Smooth muscle cell (in vitro differentiated cells): ENCODE data around the gene ELOVL6. TPM values are rescaled to one million over a fixed set of nuclear protein-coding genes. Genes with fewer than 3 reads are reported as not detected.

Source experiments
- DNase-seq: peaks from one replicate; lab custom pipeline; 2025; ENCODE audit not compliant: unreplicated experiment; lab: John Stamatoyannopoulos, UW
- H2AFZ ChIP-seq: fragments of 200-600 bp; sonication (generic); 2 replicates; pipeline ENCODE4 v1.6.0; 2016; ENCODE audit warnings: antibody characterized with exemption, low read depth, mild to moderate bottlenecking
- H3F3A ChIP-seq: fragments of 200-600 bp; sonication (generic); 2 replicates; pipeline ENCODE4 v1.6.0; 2017; ENCODE audit warnings: antibody characterized with exemption, low read depth
- H3K27ac ChIP-seq: fragments of 200-600 bp; sonication (generic); 2 replicates; pipeline ENCODE4 v1.5.1; 2016; ENCODE audit warnings: low read depth, mild to moderate bottlenecking
- H3K27me3 ChIP-seq: fragments of 200-600 bp; sonication (generic); 2 replicates; pipeline ENCODE4 v1.6.1; 2016; ENCODE audit warnings: low read depth, mild to moderate bottlenecking
- H3K36me3 ChIP-seq: fragments of 200-600 bp; sonication (generic); 2 replicates; pipeline ENCODE4 v1.5.1; 2016; ENCODE audit warnings: low read depth
- H3K4me1 ChIP-seq: fragments of 200-600 bp; sonication (generic); 2 replicates; pipeline ENCODE4 v1.5.1; 2016; ENCODE audit warnings: low read depth
- H3K4me2 ChIP-seq: fragments of 200-600 bp; sonication (generic); 2 replicates; pipeline ENCODE4 v1.6.0; 2016; ENCODE audit warnings: mild to moderate bottlenecking
- H3K4me3 ChIP-seq: fragments of 200-600 bp; sonication (generic); 2 replicates; pipeline ENCODE4 v1.5.1; 2016; ENCODE audit warnings: mild to moderate bottlenecking
- H3K79me2 ChIP-seq: fragments of 200-600 bp; sonication (generic); 2 replicates; pipeline ENCODE4 v1.6.0; 2016; ENCODE audit warnings: low read depth, mild to moderate bottlenecking
- H3K9ac ChIP-seq: fragments of 200-600 bp; sonication (generic); 2 replicates; pipeline ENCODE4 v1.6.0; 2016; ENCODE audit warnings: low read depth
- H3K9me3 ChIP-seq: fragments of 200-600 bp; sonication (generic); replicated peaks from 2 replicates; pipeline ENCODE4 v1.5.1; 2016; ENCODE audit warnings: low read depth
- H4K20me1 ChIP-seq: fragments of 200-600 bp; sonication (generic); 2 replicates; pipeline ENCODE4 v1.6.0; 2016; ENCODE audit warnings: low read depth
- WGBS: methylation state at CpG from one replicate; pipeline ENCODE4 v1.1.7; 2016; ENCODE audit warnings: low lambda C conversion rate; 5-methylcytosine and 5-hydroxymethylcytosine counted together
- polyA plus RNA-seq: library from polyadenylated mRNA; unstranded; fragments of >200 nt; fragmentation: Nextera tagmentation; extraction: Ambion mirVana; gene quantifications from 2 replicates; pipeline ENCODE4 v1.2.1, GENCODE V29; 2016
- total RNA-seq: library from RNA; depleted of rRNA; stranded (reverse); fragments of >200 nt; gene quantifications from 2 replicates; pipeline ENCODE4 v1.2.3, GENCODE V29; 2014
- TF ChIP-seq, protein P1 (sequence below): fragments of 200-600 bp; sonication (generic); IDR thresholded peaks from 2 replicates; pipeline ENCODE4 v1.5.1; 2017; ENCODE audit warnings: borderline replicate concordance, mild to moderate bottlenecking, antibody characterized with exemption; ENCODE audit not compliant: insufficient read depth, poor library complexity, severe bottlenecking

Gene ELOVL6
- total and polyA plus RNA-seq, 2 experiments from 2014 or later = 7.8 to 11.6 TPM

DNA sequence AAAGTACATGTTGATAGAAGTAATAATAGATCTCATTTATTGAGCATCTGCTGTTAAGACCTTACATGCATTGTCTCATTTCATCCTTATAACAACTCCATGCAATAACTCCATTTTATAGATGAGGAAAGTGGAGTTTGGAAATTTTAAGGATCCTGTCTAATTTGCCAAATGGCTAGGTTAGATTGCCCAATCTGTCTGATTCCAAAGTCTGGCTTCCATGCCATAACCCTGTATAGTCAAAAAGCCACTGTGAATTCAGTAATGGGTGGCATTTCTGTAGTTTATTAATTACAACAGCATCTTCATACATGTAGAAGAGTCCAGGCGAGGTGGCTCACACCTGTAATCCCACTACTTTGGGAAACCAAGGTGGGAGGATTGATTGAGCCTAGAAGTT is 8.8 kb upstream of the ELOVL6 start:
- Histone ChIP-seq H3K4me3 (no peak overlapping the region), H3K4me2 (no peak overlapping the region), H3K27me3 (no peaks in the 10 kb centered on the region), H2AFZ (no peak overlapping the region), H3K4me1 (no peaks in the 10 kb centered on the region), H4K20me1 (no peaks in the 10 kb centered on the region), H3K27ac (no peak overlapping the region), H3F3A (no peaks in the 10 kb centered on the region), H3K9me3 (no peaks in the 10 kb centered on the region), H3K9ac (no peak overlapping the region), H3K79me2 (no peaks in the 10 kb centered on the region), H3K36me3 (no peaks in the 10 kb centered on the region)
- TF ChIP-seq, protein P1, sequence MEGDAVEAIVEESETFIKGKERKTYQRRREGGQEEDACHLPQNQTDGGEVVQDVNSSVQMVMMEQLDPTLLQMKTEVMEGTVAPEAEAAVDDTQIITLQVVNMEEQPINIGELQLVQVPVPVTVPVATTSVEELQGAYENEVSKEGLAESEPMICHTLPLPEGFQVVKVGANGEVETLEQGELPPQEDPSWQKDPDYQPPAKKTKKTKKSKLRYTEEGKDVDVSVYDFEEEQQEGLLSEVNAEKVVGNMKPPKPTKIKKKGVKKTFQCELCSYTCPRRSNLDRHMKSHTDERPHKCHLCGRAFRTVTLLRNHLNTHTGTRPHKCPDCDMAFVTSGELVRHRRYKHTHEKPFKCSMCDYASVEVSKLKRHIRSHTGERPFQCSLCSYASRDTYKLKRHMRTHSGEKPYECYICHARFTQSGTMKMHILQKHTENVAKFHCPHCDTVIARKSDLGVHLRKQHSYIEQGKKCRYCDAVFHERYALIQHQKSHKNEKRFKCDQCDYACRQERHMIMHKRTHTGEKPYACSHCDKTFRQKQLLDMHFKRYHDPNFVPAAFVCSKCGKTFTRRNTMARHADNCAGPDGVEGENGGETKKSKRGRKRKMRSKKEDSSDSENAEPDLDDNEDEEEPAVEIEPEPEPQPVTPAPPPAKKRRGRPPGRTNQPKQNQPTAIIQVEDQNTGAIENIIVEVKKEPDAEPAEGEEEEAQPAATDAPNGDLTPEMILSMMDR = no peak
- DNase-seq = no peak
- 67% methylated on average over 1 of the region's 1 CpG for WGBS

DNA sequence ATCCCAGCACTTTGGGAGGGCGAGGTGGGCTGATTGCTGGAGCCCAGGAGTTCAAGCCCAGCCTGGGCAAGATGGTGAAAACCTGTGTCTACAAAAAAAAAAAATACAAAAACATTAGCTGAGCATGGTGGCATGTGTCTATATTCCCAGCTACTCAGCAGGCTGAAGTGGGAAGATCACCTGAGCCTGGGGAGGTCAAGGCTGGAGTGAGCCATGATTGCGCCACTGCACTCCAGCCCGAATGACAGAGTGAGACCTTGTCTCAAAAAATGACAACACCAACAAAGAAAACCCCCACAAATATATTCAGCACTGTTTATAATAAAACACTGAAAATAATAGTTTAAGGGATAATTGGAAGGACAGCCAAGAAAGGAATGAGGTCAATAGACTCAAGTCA is 3.6 kb upstream of the ELOVL6 start:
- no peaks in the 10 kb centered on the region for H4K20me1 ChIP-seq
- no peaks in the 10 kb centered on the region for H3K27me3 ChIP-seq
- H3K27ac ChIP-seq = no peak overlapping the region
- H3K79me2 ChIP-seq = no peaks in the 10 kb centered on the region
- no peak overlapping the region for H3K4me2 ChIP-seq
- peaks cover 7% of the 10 kb centered on the region for H3F3A ChIP-seq
- no peak for DNase-seq
- no peaks in the 10 kb centered on the region for H3K36me3 ChIP-seq
- no peak overlapping the region for H3K9ac ChIP-seq
- peaks cover 8% of the 10 kb centered on the region for H3K4me1 ChIP-seq
- H3K4me3 ChIP-seq = no peak overlapping the region
- no peaks in the 10 kb centered on the region for H3K9me3 ChIP-seq
- 97% methylated on average over 3 of the region's 3 CpGs for WGBS
- H2AFZ ChIP-seq = no peak overlapping the region
- TF ChIP-seq, protein P1 = no peak

DNA sequence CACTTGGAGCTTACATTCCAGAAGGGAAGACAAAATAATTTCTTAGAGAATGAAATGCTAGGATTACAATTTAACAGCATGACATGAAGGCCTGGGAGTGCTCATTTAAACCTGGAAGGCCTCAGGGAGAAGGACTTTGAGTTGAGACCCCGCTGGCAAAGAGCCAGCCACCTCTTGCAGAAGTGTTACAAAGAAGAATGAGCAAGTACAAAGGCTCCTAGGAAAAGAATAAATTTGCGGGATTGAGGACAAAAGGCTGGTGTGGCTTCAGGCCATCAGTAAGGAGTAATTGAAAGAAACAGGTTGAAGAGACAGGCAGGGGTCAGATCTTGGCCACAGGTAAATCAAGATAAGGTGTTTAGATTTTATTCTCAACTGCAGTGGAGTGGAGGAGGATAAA is 3.1 kb upstream of the ELOVL6 start:
- Histone ChIP-seq H3K9me3 (no peaks in the 10 kb centered on the region), H4K20me1 (no peaks in the 10 kb centered on the region), H3K4me2 (no peak overlapping the region), H3K9ac (no peak overlapping the region), H2AFZ (no peak overlapping the region), H3K36me3 (no peaks in the 10 kb centered on the region), H3K27ac (no peak overlapping the region), H3K79me2 (no peaks in the 10 kb centered on the region), H3K4me1 (peaks cover 8% of the 10 kb centered on the region), H3F3A (peaks cover 7% of the 10 kb centered on the region), H3K27me3 (no peaks in the 10 kb centered on the region), H3K4me3 (no peak overlapping the region)
- WGBS = 69% methylated on average over 2 of the region's 2 CpGs
- no peak for DNase-seq
- TF ChIP-seq, protein P1 = no peak

DNA sequence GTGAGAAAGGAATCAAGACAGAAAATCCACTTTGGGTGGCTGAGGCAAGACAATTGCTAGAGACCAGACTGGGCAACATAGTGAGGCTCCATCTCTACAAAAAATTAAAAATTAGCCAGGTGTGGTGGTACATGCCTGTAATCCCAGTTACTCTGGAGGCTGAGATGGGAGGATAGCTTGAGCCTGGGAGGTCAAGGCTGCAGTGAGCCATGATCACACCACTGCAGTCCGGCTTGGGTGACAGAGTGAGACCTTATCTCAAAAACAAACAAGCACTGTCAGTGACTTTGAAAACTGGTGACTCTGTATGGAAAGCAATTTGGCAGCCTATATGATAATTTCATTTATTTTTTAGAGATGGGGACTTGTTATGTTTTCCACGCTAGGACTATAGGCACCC is 2.3 kb upstream of the ELOVL6 start:
- no peaks in the 10 kb centered on the region for H3K9me3 ChIP-seq
- no peak overlapping the region for H3K9ac ChIP-seq
- no peaks in the 10 kb centered on the region for H4K20me1 ChIP-seq
- H2AFZ ChIP-seq = no peak overlapping the region
- DNase-seq = no peak
- H3K4me3 ChIP-seq = no peak overlapping the region
- H3K79me2 ChIP-seq = peaks cover 1% of the 10 kb centered on the region
- peaks cover 10% of the 10 kb centered on the region for H3K4me1 ChIP-seq
- H3F3A ChIP-seq = peaks cover 7% of the 10 kb centered on the region
- no peak overlapping the region for H3K27ac ChIP-seq
- no peak overlapping the region for H3K4me2 ChIP-seq
- TF ChIP-seq, protein P1 = no peak
- WGBS = 79% methylated on average over 2 of the region's 2 CpGs
- no peaks in the 10 kb centered on the region for H3K36me3 ChIP-seq
- H3K27me3 ChIP-seq = no peaks in the 10 kb centered on the region
